ENCODE data around the gene NR4A3. TPM values are rescaled to one million over a fixed set of nuclear protein-coding genes. Genes with fewer than 3 reads are reported as not detected.
A peak's percentile ranks its signal among the peaks of the same experiment; 100 is the strongest.

Gene NR4A3
- total and polyA plus RNA-seq, 2 of the 13 experiments (the other 11 are each of a cell fraction or from before 2014, with no cell fraction given): 0.02 to 0.09 TPM

DNA sequence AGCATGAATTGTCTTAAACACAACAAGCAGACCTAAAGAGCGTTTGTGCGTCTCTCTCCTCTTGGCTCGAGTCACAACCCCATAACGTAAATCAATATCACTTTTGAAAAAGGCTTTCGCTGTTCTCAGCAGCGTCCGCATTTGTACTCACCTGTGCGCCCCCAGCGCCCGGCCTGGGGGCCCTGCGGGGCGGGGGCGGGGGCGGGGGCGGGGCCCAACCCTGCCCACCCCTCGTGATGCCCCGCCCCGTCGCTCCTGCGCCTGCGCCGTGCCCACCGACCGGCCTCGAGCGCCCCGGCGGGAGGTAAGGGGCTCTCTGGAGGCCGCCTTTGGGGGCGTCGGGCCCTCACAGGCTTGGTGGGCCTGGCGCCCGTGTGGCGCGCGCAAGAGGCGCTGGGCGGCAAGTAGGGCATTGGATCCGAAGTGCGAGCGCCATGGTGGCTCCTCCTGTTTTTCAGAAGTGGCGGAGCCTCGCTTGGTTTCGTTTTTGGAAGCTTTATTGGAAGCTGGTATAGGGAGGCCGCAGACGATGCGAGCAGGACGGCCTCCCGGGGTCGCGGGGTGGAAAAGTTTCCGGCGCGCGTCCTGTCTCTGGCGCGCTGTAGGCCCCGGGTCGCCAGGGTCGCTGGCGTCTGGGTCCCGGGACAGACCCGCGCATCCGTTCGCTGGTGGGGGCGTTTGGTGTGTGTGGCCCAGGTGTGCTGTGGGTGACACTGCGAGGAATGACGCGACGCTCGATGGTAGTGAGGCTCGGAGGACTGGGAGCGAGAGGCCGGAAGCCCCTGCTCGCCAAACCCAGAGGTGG lies 84.9 kb downstream of the NR4A3 start, which contains the start of gene STX17 (continued):
- TF ChIP-seq, protein P1, sequence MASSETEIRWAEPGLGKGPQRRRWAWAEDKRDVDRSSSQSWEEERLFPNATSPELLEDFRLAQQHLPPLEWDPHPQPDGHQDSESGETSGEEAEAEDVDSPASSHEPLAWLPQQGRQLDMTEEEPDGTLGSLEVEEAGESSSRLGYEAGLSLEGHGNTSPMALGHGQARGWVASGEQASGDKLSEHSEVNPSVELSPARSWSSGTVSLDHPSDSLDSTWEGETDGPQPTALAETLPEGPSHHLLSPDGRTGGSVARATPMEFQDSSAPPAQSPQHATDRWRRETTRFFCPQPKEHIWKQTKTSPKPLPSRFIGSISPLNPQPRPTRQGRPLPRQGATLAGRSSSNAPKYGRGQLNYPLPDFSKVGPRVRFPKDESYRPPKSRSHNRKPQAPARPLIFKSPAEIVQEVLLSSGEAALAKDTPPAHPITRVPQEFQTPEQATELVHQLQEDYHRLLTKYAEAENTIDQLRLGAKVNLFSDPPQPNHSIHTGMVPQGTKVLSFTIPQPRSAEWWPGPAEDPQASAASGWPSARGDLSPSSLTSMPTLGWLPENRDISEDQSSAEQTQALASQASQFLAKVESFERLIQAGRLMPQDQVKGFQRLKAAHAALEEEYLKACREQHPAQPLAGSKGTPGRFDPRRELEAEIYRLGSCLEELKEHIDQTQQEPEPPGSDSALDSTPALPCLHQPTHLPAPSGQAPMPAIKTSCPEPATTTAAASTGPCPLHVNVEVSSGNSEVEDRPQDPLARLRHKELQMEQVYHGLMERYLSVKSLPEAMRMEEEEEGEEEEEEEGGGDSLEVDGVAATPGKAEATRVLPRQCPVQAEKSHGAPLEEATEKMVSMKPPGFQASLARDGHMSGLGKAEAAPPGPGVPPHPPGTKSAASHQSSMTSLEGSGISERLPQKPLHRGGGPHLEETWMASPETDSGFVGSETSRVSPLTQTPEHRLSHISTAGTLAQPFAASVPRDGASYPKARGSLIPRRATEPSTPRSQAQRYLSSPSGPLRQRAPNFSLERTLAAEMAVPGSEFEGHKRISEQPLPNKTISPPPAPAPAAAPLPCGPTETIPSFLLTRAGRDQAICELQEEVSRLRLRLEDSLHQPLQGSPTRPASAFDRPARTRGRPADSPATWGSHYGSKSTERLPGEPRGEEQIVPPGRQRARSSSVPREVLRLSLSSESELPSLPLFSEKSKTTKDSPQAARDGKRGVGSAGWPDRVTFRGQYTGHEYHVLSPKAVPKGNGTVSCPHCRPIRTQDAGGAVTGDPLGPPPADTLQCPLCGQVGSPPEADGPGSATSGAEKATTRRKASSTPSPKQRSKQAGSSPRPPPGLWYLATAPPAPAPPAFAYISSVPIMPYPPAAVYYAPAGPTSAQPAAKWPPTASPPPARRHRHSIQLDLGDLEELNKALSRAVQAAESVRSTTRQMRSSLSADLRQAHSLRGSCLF (CRISPR knock-in tag; IDR thresholded peaks at IDR 0.05; ENCODE audit: borderline replicate concordance): peak; percentile 62; the same call in 1 of the 2 replicates
- TF ChIP-seq POLR2AphosphoS2 (IDR thresholded peaks at IDR 0.05; ENCODE audit: low read depth, low read length) (no peak), SNAI1 (CRISPR knock-in tag; IDR thresholded peaks at IDR 0.05; ENCODE audit: borderline replicate concordance) (no peak; the same call in 1 of the 2 replicates), ZNF232 (CRISPR knock-in tag; IDR thresholded peaks at IDR 0.05; ENCODE audit: borderline replicate concordance) (peak; percentile 85; the same call in 1 of the 2 replicates), ZNF629 (CRISPR knock-in tag; conservative IDR thresholded peaks at IDR 0.05) (peak; percentile 36; the same call in 1 of the 2 replicates), JUN (CRISPR knock-in tag; IDR thresholded peaks at IDR 0.05) (no peak), ZNF121 (CRISPR knock-in tag; IDR thresholded peaks at IDR 0.05) (0 out of 2 replicates have a peak, but pooled peaks have one; percentile 41), ZNF570 (CRISPR knock-in tag; IDR thresholded peaks at IDR 0.05; ENCODE audit: borderline replicate concordance) (no peak), MAF1 (CRISPR knock-in tag; IDR thresholded peaks at IDR 0.05; ENCODE audit: borderline replicate concordance) (peak; percentile 31; the same call in 1 of the 2 replicates), ZNF776 (CRISPR knock-in tag; IDR thresholded peaks at IDR 0.05) (peak; percentile 86; the same call in 1 of the 2 replicates), ZBTB43 (CRISPR knock-in tag; conservative IDR thresholded peaks at IDR 0.05) (peak; percentile 59), PRDM4 (CRISPR knock-in tag; IDR thresholded peaks at IDR 0.05; ENCODE audit: borderline replicate concordance) (no peak), TOE1 (CRISPR knock-in tag; IDR thresholded peaks at IDR 0.05) (0 out of 2 replicates have a peak, but pooled peaks have one; percentile 34), ZNF816 (CRISPR knock-in tag; IDR thresholded peaks at IDR 0.05; ENCODE audit: borderline replicate concordance) (peak; percentile 78; the same call in 1 of the 2 replicates)
- TF ChIP-seq, protein P2, sequence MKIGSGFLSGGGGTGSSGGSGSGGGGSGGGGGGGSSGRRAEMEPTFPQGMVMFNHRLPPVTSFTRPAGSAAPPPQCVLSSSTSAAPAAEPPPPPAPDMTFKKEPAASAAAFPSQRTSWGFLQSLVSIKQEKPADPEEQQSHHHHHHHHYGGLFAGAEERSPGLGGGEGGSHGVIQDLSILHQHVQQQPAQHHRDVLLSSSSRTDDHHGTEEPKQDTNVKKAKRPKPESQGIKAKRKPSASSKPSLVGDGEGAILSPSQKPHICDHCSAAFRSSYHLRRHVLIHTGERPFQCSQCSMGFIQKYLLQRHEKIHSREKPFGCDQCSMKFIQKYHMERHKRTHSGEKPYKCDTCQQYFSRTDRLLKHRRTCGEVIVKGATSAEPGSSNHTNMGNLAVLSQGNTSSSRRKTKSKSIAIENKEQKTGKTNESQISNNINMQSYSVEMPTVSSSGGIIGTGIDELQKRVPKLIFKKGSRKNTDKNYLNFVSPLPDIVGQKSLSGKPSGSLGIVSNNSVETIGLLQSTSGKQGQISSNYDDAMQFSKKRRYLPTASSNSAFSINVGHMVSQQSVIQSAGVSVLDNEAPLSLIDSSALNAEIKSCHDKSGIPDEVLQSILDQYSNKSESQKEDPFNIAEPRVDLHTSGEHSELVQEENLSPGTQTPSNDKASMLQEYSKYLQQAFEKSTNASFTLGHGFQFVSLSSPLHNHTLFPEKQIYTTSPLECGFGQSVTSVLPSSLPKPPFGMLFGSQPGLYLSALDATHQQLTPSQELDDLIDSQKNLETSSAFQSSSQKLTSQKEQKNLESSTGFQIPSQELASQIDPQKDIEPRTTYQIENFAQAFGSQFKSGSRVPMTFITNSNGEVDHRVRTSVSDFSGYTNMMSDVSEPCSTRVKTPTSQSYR (CRISPR knock-in tag; IDR thresholded peaks at IDR 0.05; ENCODE audit: borderline replicate concordance): no peak; the same call in 1 of the 2 replicates

Measured in HepG2 (cell line).